ENCODE measurements around the gene ALAS2. TPM values are rescaled to one million over a fixed set of nuclear protein-coding genes. Genes with fewer than 3 reads are reported as not detected.

ALAS2 gene
- total RNA-seq, 1 experiment from 2014 or later: not detected

- Mint-ChIP-seq H3K27me3 (ENCODE audit: low read depth) (peaks cover 7% of the 10 kb centered on the region), H3K4me1 (no peaks in the 10 kb centered on the region)
- no peak within 1 kb of the TSS for H3K23ac ChIP-seq (ENCODE audit: insufficient read length, low read depth, low read length)
Observed at GRCh38 chrX:55074851-55075467, 44.2 kb upstream of the ALAS2 start, which contains the start of gene PAGE2B. PAGE2B (plus strand) TSS chrX:55075030; CDS start chrX:55076042, 1,012 bp downstream.

More at GRCh38 chrX:55074851-55075467, 44.2 kb upstream of the ALAS2 start, which contains the start of gene PAGE2B:
- H4K8ac ChIP-seq (replicated peaks; ENCODE audit: insufficient read length, low read depth, low read length): no peak within 1 kb of the TSS
- no peak within 1 kb of the TSS for H3K9ac ChIP-seq (ENCODE audit: extremely low read depth, insufficient read length, low read length)
- H4K20me1 ChIP-seq (ENCODE audit: control insufficient read depth, insufficient read depth, insufficient read length): no peaks in the 10 kb centered on the region
- no peak within 1 kb of the TSS for H2BK12ac ChIP-seq (ENCODE audit: insufficient read length, low read depth, low read length)
- H2BK20ac ChIP-seq (ENCODE audit: low read depth, low read length, poor library complexity, severe bottlenecking): no peak within 1 kb of the TSS
- peaks cover 61 to 68% of the 10 kb centered on the region in 2 experiments for H3K9me3 Mint-ChIP-seq
- no peak within 1 kb of the TSS for H3K27ac Mint-ChIP-seq
- no peak within 1 kb of the TSS for H3K18ac ChIP-seq (ENCODE audit: insufficient read length, low read depth, low read length)
- peaks cover 25% of the 10 kb centered on the region for H3K9me3 ChIP-seq (ENCODE audit: control insufficient read depth, low read depth, low read length)
- no peak within 1 kb of the TSS for H3K4ac ChIP-seq (ENCODE audit: low read depth, low read length)
- H3K79me2 ChIP-seq (ENCODE audit: insufficient read depth, low read length): no peaks in the 10 kb centered on the region
- H3K27ac ChIP-seq (ENCODE audit: insufficient read length, low read depth, low read length): no peak within 1 kb of the TSS
- H3K79me1 ChIP-seq (ENCODE audit: insufficient read depth, low read depth, low read length, poor library complexity, severe bottlenecking): no peaks in the 10 kb centered on the region
- no peak within 1 kb of the TSS for H3K4me2 ChIP-seq (ENCODE audit: insufficient read depth, insufficient read length, low read length)
- no peak within 1 kb of the TSS for H3K14ac ChIP-seq (ENCODE audit: insufficient read depth, low read length)
- peaks cover 0 to 4% (median 0%) of the 10 kb centered on the region in 3 experiments; a peak in 4 of 7 replicates for H3K36me3 Mint-ChIP-seq (ENCODE audit: insufficient read depth in 1 of 3, low read depth in 3 of 3)
- H4K91ac ChIP-seq (ENCODE audit: insufficient read length, low read depth, low read length): no peak within 1 kb of the TSS
- no CpG with 5 or more reads among the region's 36 CpGs for WGBS (ENCODE audit: extremely low coverage, insufficient read length, low lambda C conversion rate)
- H2BK5ac ChIP-seq (ENCODE audit: insufficient read length, low read length): no peak within 1 kb of the TSS
- no peaks in the 10 kb centered on the region for H3K23me2 ChIP-seq (ENCODE audit: insufficient read length, low read depth, low read length, poor library complexity, severe bottlenecking)
- no peak within 1 kb of the TSS for H2BK120ac ChIP-seq (ENCODE audit: low read depth, low read length, poor library complexity, severe bottlenecking)
- no peak for TF ChIP-seq CTCF (conservative IDR thresholded peaks at IDR 0.05)
- no peak within 1 kb of the TSS for H2AFZ ChIP-seq (ENCODE audit: low read length)
- H3K4me1 ChIP-seq (ENCODE audit: insufficient read depth, low read length): no peaks in the 10 kb centered on the region
- no peaks in the 10 kb centered on the region for H3K27me3 ChIP-seq (ENCODE audit: insufficient read depth, low read length)
- H4K5ac ChIP-seq (ENCODE audit: insufficient read length, low read depth, low read length): no peak within 1 kb of the TSS
- no peak within 1 kb of the TSS for H3K4me3 Mint-ChIP-seq
- no peak within 1 kb of the TSS for H2BK15ac ChIP-seq (ENCODE audit: low read depth, low read length)
- DNase-seq: no peak
- no peak within 1 kb of the TSS for H2AK5ac ChIP-seq (ENCODE audit: insufficient read length, low read length)
- no peak within 1 kb of the TSS for H3T11ph ChIP-seq (ENCODE audit: low read length)
- H3K56ac ChIP-seq (ENCODE audit: insufficient read length, low read depth, low read length): no peak within 1 kb of the TSS
